ENCODE measurements around the gene OGFOD2. TPM values are rescaled to one million over a fixed set of nuclear protein-coding genes. Genes with fewer than 3 reads are reported as not detected.

OGFOD2 gene
- total RNA-seq, 1 experiment from 2014 or later = 6.7 TPM

Other genes starting within 250 kb of the OGFOD2 start
- not detected in 2 replicates for gene HCAR1, start 244.4 kb upstream of the OGFOD2 start, total RNA-seq (2014; rRNA removed; shearing (Covaris generic))
- gene DENR, start 222.4 kb upstream of the OGFOD2 start, total RNA-seq (2014; rRNA removed; shearing (Covaris generic)) = 77.2 and 82.5 TPM in 2 replicates
- gene CCDC62, start 200.7 kb upstream of the OGFOD2 start, total RNA-seq (2014; rRNA removed; shearing (Covaris generic)) = 0.18 and 0.38 TPM in 2 replicates
- 6.5 and 9.8 TPM in 2 replicates for gene HIP1R, start 139.8 kb upstream of the OGFOD2 start, total RNA-seq (2014; rRNA removed; shearing (Covaris generic))
- gene VPS37B, start 79.1 kb upstream of the OGFOD2 start, total RNA-seq (2014; rRNA removed; shearing (Covaris generic)) = 33.2 and 34.2 TPM in 2 replicates
- gene ABCB9, start 8.8 kb upstream of the OGFOD2 start, total RNA-seq (2014; rRNA removed; shearing (Covaris generic)) = 5.9 and 7.1 TPM in 2 replicates
- gene ARL6IP4, start 5.4 kb downstream of the OGFOD2 start, total RNA-seq (2014; rRNA removed; shearing (Covaris generic)) = 135 and 144 TPM in 2 replicates
- 1.2 and 1.3 TPM in 2 replicates for gene PITPNM2, start 175.8 kb downstream of the OGFOD2 start, total RNA-seq (2014; rRNA removed; shearing (Covaris generic))

All from SJCRH30 (cell line).